Measurements from ENCODE around the gene HLA-B. TPM values are rescaled to one million over a fixed set of nuclear protein-coding genes. Genes with fewer than 3 reads are reported as not detected.

HLA-B gene
- total and polyA plus RNA-seq, 2 of the 8 experiments (the other 6 are each of a cell fraction or from before 2014, with no cell fraction given): 154 to 233 TPM

DNA sequence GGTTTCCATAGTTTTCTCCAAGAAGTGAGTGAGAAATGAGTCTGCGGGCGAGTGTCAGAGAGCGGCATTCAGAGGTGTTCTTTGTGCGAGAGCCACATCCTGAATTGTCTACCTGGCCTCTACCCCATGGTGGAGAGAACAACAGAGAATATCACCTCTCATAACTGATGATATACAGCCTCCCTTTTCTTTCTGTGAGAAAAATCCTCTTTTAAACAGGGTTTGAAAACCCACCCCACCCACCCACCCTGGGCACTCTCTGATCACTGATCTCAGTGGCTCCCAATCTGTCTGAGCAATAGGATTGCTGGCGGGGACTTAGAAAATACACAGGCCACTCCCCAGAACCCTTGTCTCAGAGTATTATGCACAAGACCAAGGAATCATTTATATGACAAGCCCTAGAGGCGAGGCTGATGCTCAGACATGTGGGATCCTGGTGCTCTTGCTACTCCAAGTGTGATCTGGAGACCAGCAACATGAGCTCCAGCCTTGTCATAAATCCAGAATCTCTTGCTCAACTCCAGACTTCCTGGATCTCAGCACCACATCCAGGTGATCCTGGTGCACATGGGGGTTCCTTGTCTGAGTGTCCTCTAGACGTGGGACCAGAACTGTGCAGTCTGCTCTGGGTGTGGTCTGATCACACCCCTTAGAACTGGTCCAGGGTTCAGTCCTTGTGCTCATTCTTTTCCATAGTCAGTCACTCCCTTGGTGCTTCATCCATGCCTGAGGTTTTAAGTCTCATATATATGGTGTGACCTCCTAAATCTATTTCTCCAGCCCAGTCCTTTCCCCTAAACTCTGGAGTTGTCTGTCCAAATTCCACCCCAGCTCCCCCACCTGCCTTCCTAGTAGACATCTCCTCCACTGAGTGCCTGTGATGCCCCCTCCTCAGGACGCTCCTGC is 5.3 kb downstream of the HLA-B start:
- WGBS, 2 experiments (ENCODE audit: extremely low coverage in 1 of 2, insufficient coverage in 1 of 2, insufficient read length in 1 of 2, insufficient replicate concordance in 2 of 2, low coverage in 1 of 2, low lambda C conversion rate in 2 of 2, missing lambda C conversion rate in 1 of 2): 44% methylated on average over 8 of the region's 8 CpGs; no CpG with 5 or more reads in 1 of the 2 experiments

More for the DNA sequence above, 5.3 kb downstream of the HLA-B start:
- no peak overlapping the region for H3K56ac ChIP-seq (replicated peaks; ENCODE audit: insufficient read length, low read depth, low read length)
- H3K27ac ChIP-seq (ENCODE audit: low read depth, low read length): no peak overlapping the region
- TF ChIP-seq KDM1A (IDR thresholded peaks at IDR 0.05; ENCODE audit: borderline replicate concordance, low read length) (no peak), NANOG (IDR thresholded peaks at IDR 0.05; ENCODE audit: insufficient read depth, low read depth, low read length, poor library complexity, severe bottlenecking) (no peak), CBX5 (IDR thresholded peaks at IDR 0.05; ENCODE audit: low read depth, low read length) (no peak), SIN3A (conservative IDR thresholded peaks at IDR 0.05 in 1 of 2, IDR thresholded peaks at IDR 0.05 in 1 of 2; ENCODE audit: low read depth in 1 of 2, low read length in 2 of 2) (no peak), RFX5 (IDR thresholded peaks at IDR 0.05; ENCODE audit: borderline replicate concordance, low read depth, low read length) (no peak), YY1 (IDR thresholded peaks at IDR 0.05; ENCODE audit: low read depth, low read length) (no peak), RAD21 (IDR thresholded peaks at IDR 0.05 in 1 of 2, conservative IDR thresholded peaks at IDR 0.05 in 1 of 2; ENCODE audit: low read depth in 2 of 2, low read length in 2 of 2) (no peak)
- no peak overlapping the region for H2BK15ac ChIP-seq (ENCODE audit: low read length)
- no peak overlapping the region for H3K9ac ChIP-seq (replicated peaks in 1 of 4; ENCODE audit: extremely low read depth in 1 of 4, low read depth in 3 of 4, low read length in 3 of 4)
- no peak overlapping the region for H4K5ac ChIP-seq (ENCODE audit: insufficient read length, low read depth, low read length)
- H3K4me1 ChIP-seq (replicated peaks in 1 of 4; ENCODE audit: control insufficient read depth in 3 of 4, insufficient read depth in 4 of 4, low read length in 3 of 4): 0 out of 7 replicates have a peak, but pooled peaks cover 0 to 2% (median 0%) of the 10 kb centered on the region in 4 experiments
- H3K23me2 ChIP-seq (ENCODE audit: low read depth, low read length): peaks cover 2% of the 10 kb centered on the region; the same call in 1 of the 2 replicates
- no peak overlapping the region for H4K8ac ChIP-seq (ENCODE audit: extremely low read depth, insufficient read depth, low read length)
- no peaks in the 10 kb centered on the region for H3K9me3 ChIP-seq (ENCODE audit: insufficient read depth in 2 of 2, low read depth in 1 of 2, low read length in 1 of 2)
- H3K4me3 ChIP-seq (ENCODE audit: extremely low read depth in 1 of 4, insufficient read depth in 2 of 4, low read depth in 3 of 4, low read length in 4 of 4): no peak overlapping the region
- DNase-seq (ENCODE audit: low read depth in 1 of 2, low spot score in 2 of 2): no peak
- H3K23ac ChIP-seq (ENCODE audit: insufficient read length): no peak overlapping the region
- peaks cover 3 to 10% (median 7%) of the 10 kb centered on the region in 4 experiments for H3K27me3 ChIP-seq (replicated peaks in 1 of 4; ENCODE audit: control insufficient read depth in 3 of 4, extremely low read depth in 1 of 4, insufficient read depth in 3 of 4, low read length in 3 of 4)
- H3K4ac ChIP-seq (replicated peaks; ENCODE audit: insufficient read length, low read depth, low read length): no peak overlapping the region
- no peak overlapping the region for H2BK20ac ChIP-seq (ENCODE audit: low read length)
- H3K14ac ChIP-seq (ENCODE audit: insufficient read length): no peak overlapping the region
- H3K4me2 ChIP-seq (ENCODE audit: insufficient read depth in 1 of 2, low read depth in 2 of 2, low read length in 2 of 2): no peak overlapping the region
- no peak overlapping the region for H2BK12ac ChIP-seq (ENCODE audit: low read depth, low read length)
- H2AK5ac ChIP-seq (ENCODE audit: low read depth, low read length): no peak overlapping the region
- no peak overlapping the region for H4K91ac ChIP-seq (replicated peaks; ENCODE audit: insufficient read length, low read length)
- no peak overlapping the region for H3K18ac ChIP-seq (ENCODE audit: extremely low read depth, low read length)
- H3K79me1 ChIP-seq (ENCODE audit: low read depth, low read length): no peaks in the 10 kb centered on the region
- peaks cover 0 to 2% of the 10 kb centered on the region in 2 experiments for H4K20me1 ChIP-seq (replicated peaks in 1 of 2; ENCODE audit: control insufficient read depth in 1 of 2, insufficient read depth in 2 of 2, low read length in 2 of 2)
- ChIA-PET CTCF (ENCODE audit: partially characterized antibody) (interaction anchor here (0.6 to 0.8 kb wide), 2 partner anchors 15 to 85 kb away, joined by 3 read pairs; no protein-coding TSS in a partner anchor), POLR2A (ENCODE audit: partially characterized antibody) (interaction anchor here (0.6 kb wide), 1 partner anchor 83 kb away, joined by 3 read pairs; no protein-coding TSS in a partner anchor)
- no peak overlapping the region for H2AFZ ChIP-seq (ENCODE audit: low read length)
- H2BK5ac ChIP-seq (ENCODE audit: low read depth, low read length): no peak overlapping the region
- H3K36me3 ChIP-seq (ENCODE audit: control insufficient read depth in 2 of 4, insufficient read depth in 4 of 4, low read length in 3 of 4): peaks cover 0 to 10% (median 0%) of the 10 kb centered on the region in 4 experiments; a peak in 3 of 8 replicates
- H2BK120ac ChIP-seq (replicated peaks; ENCODE audit: low read depth, low read length): no peak overlapping the region
- no peak for FAIRE-seq
- H3K79me2 ChIP-seq (ENCODE audit: control insufficient read depth in 1 of 2, insufficient read depth in 2 of 2, low read length in 2 of 2): no peaks in the 10 kb centered on the region
